ENCODE measurements around the gene PDZRN3. TPM values are rescaled to one million over a fixed set of nuclear protein-coding genes. Genes with fewer than 3 reads are reported as not detected.

The PDZRN3 gene
- total and polyA plus RNA-seq, 2 experiments from 2014 or later = 22.3 to 35.6 TPM

DNA sequence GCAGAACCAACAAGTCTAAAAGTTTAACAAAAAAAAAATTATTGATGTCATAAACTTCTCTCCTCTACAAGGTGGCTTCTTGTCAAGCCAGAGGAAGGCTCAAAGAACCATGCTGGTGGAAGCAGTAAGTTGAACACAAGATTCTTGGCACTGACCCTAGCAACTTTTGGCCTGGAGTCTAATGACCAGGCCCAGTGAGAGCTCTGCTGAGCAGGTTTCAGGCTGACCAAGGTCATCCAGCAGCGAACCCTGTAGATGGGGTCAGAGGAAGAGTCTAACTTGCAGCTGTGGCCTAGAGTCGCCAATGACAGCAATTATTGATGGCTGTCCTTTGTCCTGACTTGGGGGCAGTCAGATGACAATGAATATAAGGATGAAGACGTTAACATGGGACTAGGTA lies 43.1 kb upstream of the PDZRN3 start:
- in situ Hi-C loops (cut with MboI) = no loop called here
- no peaks in the 10 kb centered on the region for H3K9me3 ChIP-seq (ENCODE audit: low read depth)
- TF ChIP-seq EZH2 (IDR thresholded peaks at IDR 0.05; ENCODE audit: insufficient read depth, poor library complexity, severe bottlenecking) = no peak
- no peak for TF ChIP-seq EZH2phosphoT487 (IDR thresholded peaks at IDR 0.05; ENCODE audit: insufficient read depth, low read depth)
- H3F3A ChIP-seq (ENCODE audit: insufficient read depth) = peaks cover 8% of the 10 kb centered on the region; the same call in 1 of the 2 replicates
- peaks cover 10% of the 10 kb centered on the region for H3K4me1 ChIP-seq (ENCODE audit: insufficient read depth)
- H3K4me2 ChIP-seq (ENCODE audit: unreplicated experiment) = no peak overlapping the region
- H3K79me2 ChIP-seq (ENCODE audit: insufficient read depth) = no peaks in the 10 kb centered on the region
- no peak overlapping the region for H2AFZ ChIP-seq
- no peaks in the 10 kb centered on the region for H3K27me3 ChIP-seq (replicated peaks; ENCODE audit: insufficient read depth)
- DNase-seq = no peak
- no peaks in the 10 kb centered on the region for H4K20me1 ChIP-seq (ENCODE audit: insufficient read depth)
- H3K9me2 ChIP-seq (ENCODE audit: insufficient read depth) = no peaks in the 10 kb centered on the region
- H3K27ac ChIP-seq = no peak overlapping the region
- H3K9ac ChIP-seq = no peak overlapping the region
- WGBS, 2 experiments (ENCODE audit: low coverage in 1 of 2, low lambda C conversion rate in 2 of 2, missing lambda C conversion rate in 2 of 2) = 64% methylated on average over 3 of the region's 3 CpGs
- no peak overlapping the region for H3K4me3 ChIP-seq
- no peaks in the 10 kb centered on the region for H3K36me3 ChIP-seq (ENCODE audit: low read depth)

DNA sequence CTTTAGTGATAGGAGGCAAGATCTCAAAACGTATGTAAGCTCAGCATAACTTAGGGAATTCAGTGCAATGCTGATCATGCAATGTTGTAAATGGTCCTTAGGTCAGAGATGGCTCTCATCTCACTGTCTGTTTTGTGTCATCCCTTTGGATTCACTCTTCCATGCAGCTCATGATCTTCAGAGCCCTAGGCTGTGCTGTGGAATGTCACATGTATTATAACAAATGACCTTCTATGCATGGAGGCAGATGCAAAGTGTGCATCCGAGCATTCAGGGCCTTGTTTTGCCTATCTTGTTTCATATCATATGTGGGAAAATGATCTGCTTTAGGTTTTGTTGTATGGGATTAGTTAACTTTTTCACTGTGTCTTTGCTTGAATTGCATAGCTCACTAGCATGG lies 40.5 kb upstream of the PDZRN3 start:
- H3K9me3 ChIP-seq (ENCODE audit: low read depth) = no peaks in the 10 kb centered on the region
- H3K4me1 ChIP-seq (ENCODE audit: insufficient read depth) = peaks cover 18% of the 10 kb centered on the region
- no peak for DNase-seq
- no peaks in the 10 kb centered on the region for H4K20me1 ChIP-seq (ENCODE audit: insufficient read depth)
- in situ Hi-C loops (cut with MboI) = no loop called here
- no peaks in the 10 kb centered on the region for H3K36me3 ChIP-seq (ENCODE audit: low read depth)
- no peak overlapping the region for H3K27ac ChIP-seq
- TF ChIP-seq EZH2phosphoT487 (IDR thresholded peaks at IDR 0.05; ENCODE audit: insufficient read depth, low read depth) (no peak), EZH2 (IDR thresholded peaks at IDR 0.05; ENCODE audit: insufficient read depth, poor library complexity, severe bottlenecking) (no peak)
- H3K27me3 ChIP-seq (replicated peaks; ENCODE audit: insufficient read depth) = no peaks in the 10 kb centered on the region
- peaks cover 16% of the 10 kb centered on the region for H3F3A ChIP-seq (ENCODE audit: insufficient read depth)
- H3K4me3 ChIP-seq = no peak overlapping the region
- 69 to 74% methylated on average over 2 of the region's 2 CpGs for WGBS, 2 experiments (ENCODE audit: low coverage in 1 of 2, low lambda C conversion rate in 2 of 2, missing lambda C conversion rate in 2 of 2)
- H3K9ac ChIP-seq = no peak overlapping the region
- H3K79me2 ChIP-seq (ENCODE audit: insufficient read depth) = no peaks in the 10 kb centered on the region
- no peak overlapping the region for H2AFZ ChIP-seq
- no peak overlapping the region for H3K4me2 ChIP-seq (ENCODE audit: unreplicated experiment)
- no peaks in the 10 kb centered on the region for H3K9me2 ChIP-seq (ENCODE audit: insufficient read depth)

- no peaks in the 10 kb centered on the region for H3K36me3 ChIP-seq (ENCODE audit: low read depth)
- TF ChIP-seq EZH2phosphoT487 (IDR thresholded peaks at IDR 0.05; ENCODE audit: insufficient read depth, low read depth) (no peak), EZH2 (IDR thresholded peaks at IDR 0.05; ENCODE audit: insufficient read depth, poor library complexity, severe bottlenecking) (no peak)
- H3K4me1 ChIP-seq (ENCODE audit: insufficient read depth) = peaks cover 15% of the 10 kb centered on the region
- peaks cover 12% of the 10 kb centered on the region for H3F3A ChIP-seq (ENCODE audit: insufficient read depth)
- H3K9ac ChIP-seq = no peak overlapping the region
- H3K9me2 ChIP-seq (ENCODE audit: insufficient read depth) = no peaks in the 10 kb centered on the region
- no peak overlapping the region for H3K4me2 ChIP-seq (ENCODE audit: unreplicated experiment)
- no peaks in the 10 kb centered on the region for H3K27me3 ChIP-seq (replicated peaks; ENCODE audit: insufficient read depth)
- WGBS, 2 experiments (ENCODE audit: low coverage in 1 of 2, low lambda C conversion rate in 2 of 2, missing lambda C conversion rate in 2 of 2) = 75 to 83% methylated on average over 4 of the region's 4 CpGs
- no peak overlapping the region for H3K27ac ChIP-seq
- in situ Hi-C loops (cut with MboI) = no loop called here
- H4K20me1 ChIP-seq (ENCODE audit: insufficient read depth) = no peaks in the 10 kb centered on the region
- no peak overlapping the region for H3K4me3 ChIP-seq
- no peaks in the 10 kb centered on the region for H3K79me2 ChIP-seq (ENCODE audit: insufficient read depth)
- no peak for DNase-seq
- H3K9me3 ChIP-seq (ENCODE audit: low read depth) = no peaks in the 10 kb centered on the region
- H2AFZ ChIP-seq = no peak overlapping the region
Measured at GRCh38 chr3:73664389-73664788, 39.6 kb upstream of the PDZRN3 start.

DNA sequence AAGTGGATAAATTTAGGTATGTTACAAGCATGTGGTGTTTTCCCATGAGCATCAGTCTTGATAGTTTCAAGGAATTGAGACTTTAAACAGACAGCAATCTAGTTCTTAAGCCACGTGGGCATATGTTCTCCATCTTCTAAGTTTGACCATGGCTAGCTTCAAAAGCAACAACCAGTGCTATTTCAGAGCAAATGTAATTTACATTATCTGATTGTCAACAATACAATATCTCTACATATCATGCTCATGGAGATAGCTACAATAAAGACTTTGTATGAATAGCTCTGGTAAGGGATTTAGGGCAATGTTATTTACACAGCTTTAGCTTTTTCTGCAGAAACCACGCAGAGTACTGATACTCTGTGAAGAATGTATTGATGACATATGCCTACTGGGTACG lies 38.8 kb upstream of the PDZRN3 start:
- no peak for TF ChIP-seq EZH2phosphoT487 (IDR thresholded peaks at IDR 0.05; ENCODE audit: insufficient read depth, low read depth)
- TF ChIP-seq EZH2 (IDR thresholded peaks at IDR 0.05; ENCODE audit: insufficient read depth, poor library complexity, severe bottlenecking) = no peak
- H3K27me3 ChIP-seq (replicated peaks; ENCODE audit: insufficient read depth) = no peaks in the 10 kb centered on the region
- no peak overlapping the region for H3K27ac ChIP-seq
- 81 to 86% methylated on average over 3 of the region's 3 CpGs for WGBS, 2 experiments (ENCODE audit: low coverage in 1 of 2, low lambda C conversion rate in 2 of 2, missing lambda C conversion rate in 2 of 2)
- H3K4me2 ChIP-seq (ENCODE audit: unreplicated experiment) = no peak overlapping the region
- no peaks in the 10 kb centered on the region for H3K36me3 ChIP-seq (ENCODE audit: low read depth)
- H3K9me2 ChIP-seq (ENCODE audit: insufficient read depth) = no peaks in the 10 kb centered on the region
- DNase-seq = no peak
- H4K20me1 ChIP-seq (ENCODE audit: insufficient read depth) = no peaks in the 10 kb centered on the region
- no peak overlapping the region for H3K4me3 ChIP-seq
- H3K9ac ChIP-seq = no peak overlapping the region
- H3K4me1 ChIP-seq (ENCODE audit: insufficient read depth) = peaks cover 12% of the 10 kb centered on the region
- H3F3A ChIP-seq (ENCODE audit: insufficient read depth) = peaks cover 7% of the 10 kb centered on the region
- H2AFZ ChIP-seq = no peak overlapping the region
- no peaks in the 10 kb centered on the region for H3K9me3 ChIP-seq (ENCODE audit: low read depth)
- H3K79me2 ChIP-seq (ENCODE audit: insufficient read depth) = no peaks in the 10 kb centered on the region
- in situ Hi-C loops (cut with MboI) = no loop called here

DNA sequence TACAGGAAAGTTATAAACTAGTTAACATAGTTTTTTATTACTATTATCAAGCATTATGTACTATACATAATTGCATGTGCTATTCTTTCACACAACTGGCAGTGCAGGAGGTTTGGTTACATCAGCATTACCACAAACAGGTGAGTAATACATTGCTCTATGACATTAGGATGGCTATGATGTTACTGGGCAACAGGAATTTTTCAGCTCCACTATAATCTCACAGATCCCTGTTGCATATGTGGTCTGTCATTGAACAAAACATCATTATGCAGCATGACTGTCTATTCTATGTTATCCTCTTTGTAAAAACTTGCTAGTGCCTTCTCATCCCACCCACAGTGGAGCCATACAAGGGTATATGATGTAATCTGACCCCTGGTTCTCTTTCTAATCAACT lies 36.5 kb upstream of the PDZRN3 start:
- H3K9ac ChIP-seq = peak overlapping the region; percentile 42; the same call in 1 of the 2 replicates
- no peaks in the 10 kb centered on the region for H3K79me2 ChIP-seq (ENCODE audit: insufficient read depth)
- in situ Hi-C loops (cut with MboI) = no loop called here
- no peaks in the 10 kb centered on the region for H3K9me2 ChIP-seq (ENCODE audit: insufficient read depth)
- peaks cover 21% of the 10 kb centered on the region for H3F3A ChIP-seq (ENCODE audit: insufficient read depth)
- TF ChIP-seq EZH2 (IDR thresholded peaks at IDR 0.05; ENCODE audit: insufficient read depth, poor library complexity, severe bottlenecking) (no peak), EZH2phosphoT487 (IDR thresholded peaks at IDR 0.05; ENCODE audit: insufficient read depth, low read depth) (no peak)
- H3K4me2 ChIP-seq (ENCODE audit: unreplicated experiment) = peak overlapping the region; percentile 21
- no peak overlapping the region for H3K4me3 ChIP-seq
- no peaks in the 10 kb centered on the region for H3K27me3 ChIP-seq (replicated peaks; ENCODE audit: insufficient read depth)
- H3K9me3 ChIP-seq (ENCODE audit: low read depth) = no peaks in the 10 kb centered on the region
- H3K27ac ChIP-seq = peak overlapping the region; percentile 78
- no peaks in the 10 kb centered on the region for H4K20me1 ChIP-seq (ENCODE audit: insufficient read depth)
- no peaks in the 10 kb centered on the region for H3K36me3 ChIP-seq (ENCODE audit: low read depth)
- H2AFZ ChIP-seq = no peak overlapping the region
- H3K4me1 ChIP-seq (ENCODE audit: insufficient read depth) = peaks cover 27% of the 10 kb centered on the region
- DNase-seq = peak; percentile 91
